ENCODE results near the gene CRTAC1.

The CRTAC1 gene

DNA sequence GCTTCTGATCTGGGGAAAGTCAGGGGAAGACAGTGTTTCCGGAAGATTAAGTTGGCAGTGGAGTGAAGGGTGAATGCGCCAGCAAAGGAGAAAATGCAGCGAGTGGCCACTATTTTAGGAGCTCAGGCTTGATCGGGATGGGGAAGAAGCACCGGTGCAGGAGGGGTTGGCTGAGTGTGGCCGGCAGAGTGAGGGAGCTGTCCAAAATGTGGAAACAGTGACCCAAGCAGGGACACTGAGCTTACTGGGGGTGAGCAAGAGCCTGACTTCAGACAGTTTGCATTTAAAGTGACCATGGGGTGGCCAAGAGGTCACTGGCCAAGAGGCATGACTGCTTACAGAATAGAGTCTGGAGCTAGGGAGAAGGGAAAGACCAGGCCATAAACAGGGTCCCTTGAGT lies 101.5 kb downstream of the CRTAC1 start:
- TF ChIP-seq, protein P1, sequence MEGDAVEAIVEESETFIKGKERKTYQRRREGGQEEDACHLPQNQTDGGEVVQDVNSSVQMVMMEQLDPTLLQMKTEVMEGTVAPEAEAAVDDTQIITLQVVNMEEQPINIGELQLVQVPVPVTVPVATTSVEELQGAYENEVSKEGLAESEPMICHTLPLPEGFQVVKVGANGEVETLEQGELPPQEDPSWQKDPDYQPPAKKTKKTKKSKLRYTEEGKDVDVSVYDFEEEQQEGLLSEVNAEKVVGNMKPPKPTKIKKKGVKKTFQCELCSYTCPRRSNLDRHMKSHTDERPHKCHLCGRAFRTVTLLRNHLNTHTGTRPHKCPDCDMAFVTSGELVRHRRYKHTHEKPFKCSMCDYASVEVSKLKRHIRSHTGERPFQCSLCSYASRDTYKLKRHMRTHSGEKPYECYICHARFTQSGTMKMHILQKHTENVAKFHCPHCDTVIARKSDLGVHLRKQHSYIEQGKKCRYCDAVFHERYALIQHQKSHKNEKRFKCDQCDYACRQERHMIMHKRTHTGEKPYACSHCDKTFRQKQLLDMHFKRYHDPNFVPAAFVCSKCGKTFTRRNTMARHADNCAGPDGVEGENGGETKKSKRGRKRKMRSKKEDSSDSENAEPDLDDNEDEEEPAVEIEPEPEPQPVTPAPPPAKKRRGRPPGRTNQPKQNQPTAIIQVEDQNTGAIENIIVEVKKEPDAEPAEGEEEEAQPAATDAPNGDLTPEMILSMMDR (IDR thresholded peaks at IDR 0.05; ENCODE audit: low read depth, low read length), result no peak
- Histone ChIP-seq H3K4me1 (no peaks in the 10 kb centered on the region), H3K36me3 (no peaks in the 10 kb centered on the region), H3K9me3 (no peaks in the 10 kb centered on the region), H3K4me3 (ENCODE audit: low read depth, low read length) (no peak overlapping the region), H3K27me3 (no peaks in the 10 kb centered on the region)
- no peak for DNase-seq

DNA sequence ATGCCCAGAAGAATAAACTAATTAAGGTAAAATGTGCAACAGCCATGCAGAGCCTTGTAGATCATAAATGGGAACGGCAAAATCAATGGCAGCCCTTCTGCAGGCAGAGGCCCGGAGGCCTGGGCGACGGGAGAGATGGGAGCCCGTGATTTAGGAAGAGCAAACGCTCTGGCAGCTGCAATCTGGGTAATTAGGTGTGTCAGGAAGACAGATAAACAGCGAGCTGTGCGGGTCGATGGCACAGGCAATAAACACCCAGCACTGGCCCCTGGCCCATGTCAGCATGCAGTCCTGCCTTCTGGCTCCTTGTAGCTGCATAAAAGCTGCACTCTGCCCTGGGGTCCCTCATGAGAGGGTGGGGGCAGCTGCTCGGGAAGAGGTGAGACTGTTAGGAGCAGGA lies 102.8 kb downstream of the CRTAC1 start:
- H3K4me1 ChIP-seq, result no peaks in the 10 kb centered on the region
- peak; percentile 19 for DNase-seq
- H3K27me3 ChIP-seq, result no peaks in the 10 kb centered on the region
- TF ChIP-seq, protein P1 (IDR thresholded peaks at IDR 0.05; ENCODE audit: low read depth, low read length), result no peak
- no peaks in the 10 kb centered on the region for H3K36me3 ChIP-seq
- no peaks in the 10 kb centered on the region for H3K9me3 ChIP-seq
- H3K4me3 ChIP-seq (ENCODE audit: low read depth, low read length), result no peak overlapping the region

DNA sequence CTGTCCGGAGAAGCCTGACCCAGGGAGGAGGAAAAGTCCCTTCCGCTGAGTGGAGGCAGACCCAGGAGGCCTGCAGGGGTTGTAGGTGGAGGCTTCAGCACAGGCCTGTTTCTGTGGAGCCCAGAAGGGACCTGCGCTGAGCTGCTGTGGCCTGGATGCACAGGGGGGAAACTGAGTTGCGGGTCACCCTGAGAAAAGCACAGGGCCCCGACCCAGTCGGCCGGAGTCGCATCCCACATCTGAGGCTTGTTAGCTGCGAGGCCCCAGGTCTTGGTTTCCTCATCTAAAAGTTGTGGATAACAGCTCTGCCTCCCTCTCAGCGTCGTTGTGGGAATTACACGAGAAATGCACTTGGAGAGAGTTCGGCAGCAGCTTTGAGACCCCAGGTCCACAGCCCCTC lies 104.4 kb downstream of the CRTAC1 start:
- Histone ChIP-seq H3K4me3 (ENCODE audit: low read depth, low read length) (no peak overlapping the region), H3K9me3 (no peaks in the 10 kb centered on the region), H3K36me3 (no peaks in the 10 kb centered on the region), H3K27me3 (no peaks in the 10 kb centered on the region), H3K4me1 (no peaks in the 10 kb centered on the region)
- no peak for DNase-seq
- TF ChIP-seq, protein P1 (IDR thresholded peaks at IDR 0.05; ENCODE audit: low read depth, low read length), result no peak

DNA sequence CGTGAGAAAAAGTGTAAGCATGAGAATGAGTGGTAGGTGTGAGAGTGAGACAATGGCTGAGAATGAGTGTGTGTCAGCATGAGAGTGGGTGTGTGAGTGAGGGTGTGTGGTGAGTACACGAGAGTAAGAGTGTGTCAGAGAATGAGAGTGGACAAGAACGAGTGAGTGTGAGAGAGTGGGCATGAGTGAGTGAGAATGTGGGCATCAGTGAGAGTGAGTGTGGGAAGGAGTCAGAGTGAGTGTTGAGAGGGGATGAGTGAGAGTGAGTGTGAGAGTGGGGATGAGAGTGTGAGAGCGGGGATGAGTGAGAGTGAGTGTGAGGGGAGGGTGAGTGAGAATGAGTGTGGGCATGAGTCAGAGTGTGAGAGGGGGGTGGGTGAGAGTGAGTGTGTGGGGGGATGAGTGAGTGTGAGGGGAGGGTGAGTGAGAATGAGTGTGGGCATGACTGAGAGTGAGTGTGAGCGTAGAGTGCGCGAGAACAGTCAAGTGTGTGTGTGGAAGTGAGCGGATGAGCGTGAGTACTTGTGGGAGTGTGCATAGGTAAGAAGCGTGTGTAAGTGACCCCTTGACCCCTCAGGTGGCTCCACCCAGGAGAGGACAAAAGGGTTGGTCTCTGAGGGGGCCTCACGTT lies 105.0 kb downstream of the CRTAC1 start:
- DNase-seq, result no peak
- H3K27me3 ChIP-seq, result no peaks in the 10 kb centered on the region

DNA sequence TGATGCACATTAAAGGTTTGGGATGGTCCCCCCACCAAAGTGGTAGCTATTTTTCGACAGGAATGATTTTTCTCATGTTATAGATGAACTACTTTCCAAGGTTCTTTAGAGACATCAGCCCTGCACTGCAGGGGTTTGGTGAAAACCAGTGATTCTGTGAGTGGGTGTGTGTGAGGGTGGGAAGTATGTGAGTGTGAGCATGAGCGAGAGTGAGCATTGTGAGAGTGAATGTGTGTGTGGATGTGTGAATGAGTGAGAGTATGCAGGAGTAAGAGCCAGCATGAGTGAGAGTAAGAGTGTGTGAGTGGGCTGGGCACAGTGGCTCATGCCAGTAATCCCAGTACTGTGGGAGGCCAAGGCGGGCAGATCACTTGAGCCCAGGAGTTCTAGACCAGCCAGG lies 105.7 kb downstream of the CRTAC1 start:
- H3K4me1 ChIP-seq, result no peaks in the 10 kb centered on the region
- H3K27me3 ChIP-seq, result no peaks in the 10 kb centered on the region
- H3K9me3 ChIP-seq, result no peaks in the 10 kb centered on the region
- TF ChIP-seq, protein P1 (IDR thresholded peaks at IDR 0.05; ENCODE audit: low read depth, low read length), result no peak
- no peak overlapping the region for H3K4me3 ChIP-seq (ENCODE audit: low read depth, low read length)
- DNase-seq, result no peak
- no peaks in the 10 kb centered on the region for H3K36me3 ChIP-seq

More for the DNA sequence above, 105.0 kb downstream of the CRTAC1 start:
- H3K36me3 ChIP-seq, result no peaks in the 10 kb centered on the region
- TF ChIP-seq, protein P1 (IDR thresholded peaks at IDR 0.05; ENCODE audit: low read depth, low read length), result no peak
- no peaks in the 10 kb centered on the region for H3K4me1 ChIP-seq
- no peak overlapping the region for H3K4me3 ChIP-seq (ENCODE audit: low read depth, low read length)
- no peaks in the 10 kb centered on the region for H3K9me3 ChIP-seq

DNA sequence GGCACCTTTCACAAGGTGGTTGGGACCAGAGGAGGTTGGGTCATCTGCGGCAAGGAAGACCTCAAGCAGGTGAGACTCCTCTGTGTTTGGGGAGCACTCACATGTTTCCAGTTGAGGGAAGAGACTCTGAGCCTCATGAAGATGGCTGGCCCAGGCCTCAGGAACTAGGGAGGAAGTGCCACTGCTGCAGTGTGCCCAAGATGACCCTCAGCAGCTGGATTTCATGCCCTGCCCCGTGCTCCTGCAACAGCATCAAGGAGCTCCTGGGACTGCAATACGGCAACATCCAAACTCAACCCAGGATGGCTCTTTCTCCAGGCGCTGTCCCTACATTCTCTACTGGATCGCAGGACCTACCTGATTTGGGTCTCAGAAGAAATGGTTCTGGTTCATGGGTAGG lies 106.9 kb downstream of the CRTAC1 start:
- no peaks in the 10 kb centered on the region for H3K36me3 ChIP-seq
- TF ChIP-seq, protein P1 (IDR thresholded peaks at IDR 0.05; ENCODE audit: low read depth, low read length), result no peak
- H3K4me3 ChIP-seq (ENCODE audit: low read depth, low read length), result no peak overlapping the region
- no peak for DNase-seq
- H3K9me3 ChIP-seq, result no peaks in the 10 kb centered on the region
- H3K4me1 ChIP-seq, result no peaks in the 10 kb centered on the region
- H3K27me3 ChIP-seq, result no peaks in the 10 kb centered on the region

Measured in BE2C (cell line).